HL-60 (cell line): ENCODE data around the gene TSPAN18.

ENCODE experiments used
- DNase-seq, 2 experiments: peaks; one replicate each; pipeline ENCODE4 v3.0.0-alpha.2; 2010 to 2020; ENCODE audit warnings: low read depth in 1 of 2, low spot score in 1 of 2
- H3K27ac ChIP-seq: fragments of 250-450 bp; sonication (Bioruptor Pico); replicated peaks from 2 replicates; pipeline ENCODE4 v1.5.1; 2020; ENCODE audit warnings: mild to moderate bottlenecking, moderate library complexity
- H3K27me3 ChIP-seq: fragments of 250-450 bp; sonication (Bioruptor Pico); 2 replicates; pipeline ENCODE4 v1.5.1; 2021; ENCODE audit warnings: mild to moderate bottlenecking, moderate library complexity; ENCODE audit not compliant: insufficient read depth, poor library complexity, severe bottlenecking
- H3K4me3 ChIP-seq: replicated peaks from 2 replicates; pipeline ENCODE4 v1.5.1; 2011; ENCODE audit warnings: mild to moderate bottlenecking, control low read depth, low read length; ENCODE audit not compliant: insufficient read depth
- GABPA ChIP-seq: IDR thresholded peaks from 2 replicates; pipeline ENCODE4 v1.6.1; 2012; ENCODE audit warnings: low read depth
- POLR2AphosphoS5 ChIP-seq: IDR thresholded peaks from 2 replicates; pipeline ENCODE4 v1.6.1; 2012; ENCODE audit warnings: low read depth
- SPI1 ChIP-seq: IDR thresholded peaks from 2 replicates; pipeline ENCODE4 v1.6.1; 2012; ENCODE audit warnings: low read depth, mild to moderate bottlenecking, borderline replicate concordance
- TF ChIP-seq, protein P1 (sequence below): IDR thresholded peaks from one replicate; pipeline ENCODE4 v1.5.1; 2011; ENCODE audit warnings: low read length, control low read depth, inconsistent platforms; ENCODE audit not compliant: insufficient read depth
- TF ChIP-seq, protein P2 (sequence below): IDR thresholded peaks from 2 replicates; pipeline ENCODE4 v1.6.1; 2012; ENCODE audit warnings: low read depth; ENCODE audit not compliant: insufficient replicate concordance

Gene TSPAN18

DNA sequence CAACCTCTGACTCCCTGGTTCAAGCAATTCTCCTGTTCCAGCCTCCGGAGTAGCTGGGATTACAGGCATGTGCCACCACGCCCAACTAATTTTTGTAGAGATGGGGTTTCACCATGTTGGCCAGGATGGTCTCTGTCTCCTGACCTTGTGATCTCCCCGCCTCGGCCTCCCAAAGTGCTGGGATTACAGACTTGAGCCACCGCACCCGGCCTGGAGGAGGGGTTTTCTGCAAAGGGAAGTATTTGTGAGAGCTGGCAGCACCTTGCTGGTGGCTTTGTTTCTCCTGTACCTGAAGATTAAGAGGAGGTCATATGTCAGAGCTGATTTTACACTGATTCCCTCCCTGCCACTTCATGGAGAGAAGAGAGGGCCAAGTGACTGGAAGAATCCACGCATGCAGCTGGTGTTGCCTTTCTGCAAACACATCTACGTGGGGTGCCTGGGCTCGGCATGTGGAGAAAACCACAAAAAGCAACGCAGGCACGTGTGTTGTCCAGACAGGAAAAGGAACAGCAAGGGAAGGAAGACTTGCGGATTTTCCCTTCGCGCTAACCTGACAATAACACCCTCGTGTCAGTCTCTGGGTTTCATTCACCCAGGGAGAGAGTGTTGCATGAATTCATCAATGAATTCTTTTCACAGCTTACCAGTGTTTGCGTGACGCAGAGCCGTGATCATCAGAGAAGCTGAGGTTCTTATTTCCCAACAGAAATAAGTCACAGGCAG lies 61.9 kb downstream of the TSPAN18 start:
- no peak for DNase-seq
- peaks cover 6% of the 10 kb centered on the region for H3K27me3 ChIP-seq
- no peak overlapping the region for H3K4me3 ChIP-seq
- TF ChIP-seq, protein P1, sequence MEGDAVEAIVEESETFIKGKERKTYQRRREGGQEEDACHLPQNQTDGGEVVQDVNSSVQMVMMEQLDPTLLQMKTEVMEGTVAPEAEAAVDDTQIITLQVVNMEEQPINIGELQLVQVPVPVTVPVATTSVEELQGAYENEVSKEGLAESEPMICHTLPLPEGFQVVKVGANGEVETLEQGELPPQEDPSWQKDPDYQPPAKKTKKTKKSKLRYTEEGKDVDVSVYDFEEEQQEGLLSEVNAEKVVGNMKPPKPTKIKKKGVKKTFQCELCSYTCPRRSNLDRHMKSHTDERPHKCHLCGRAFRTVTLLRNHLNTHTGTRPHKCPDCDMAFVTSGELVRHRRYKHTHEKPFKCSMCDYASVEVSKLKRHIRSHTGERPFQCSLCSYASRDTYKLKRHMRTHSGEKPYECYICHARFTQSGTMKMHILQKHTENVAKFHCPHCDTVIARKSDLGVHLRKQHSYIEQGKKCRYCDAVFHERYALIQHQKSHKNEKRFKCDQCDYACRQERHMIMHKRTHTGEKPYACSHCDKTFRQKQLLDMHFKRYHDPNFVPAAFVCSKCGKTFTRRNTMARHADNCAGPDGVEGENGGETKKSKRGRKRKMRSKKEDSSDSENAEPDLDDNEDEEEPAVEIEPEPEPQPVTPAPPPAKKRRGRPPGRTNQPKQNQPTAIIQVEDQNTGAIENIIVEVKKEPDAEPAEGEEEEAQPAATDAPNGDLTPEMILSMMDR, result no peak
- TF ChIP-seq GABPA, result no peak
- TF ChIP-seq SPI1, result no peak
- TF ChIP-seq POLR2AphosphoS5, result no peak
- TF ChIP-seq, protein P2, sequence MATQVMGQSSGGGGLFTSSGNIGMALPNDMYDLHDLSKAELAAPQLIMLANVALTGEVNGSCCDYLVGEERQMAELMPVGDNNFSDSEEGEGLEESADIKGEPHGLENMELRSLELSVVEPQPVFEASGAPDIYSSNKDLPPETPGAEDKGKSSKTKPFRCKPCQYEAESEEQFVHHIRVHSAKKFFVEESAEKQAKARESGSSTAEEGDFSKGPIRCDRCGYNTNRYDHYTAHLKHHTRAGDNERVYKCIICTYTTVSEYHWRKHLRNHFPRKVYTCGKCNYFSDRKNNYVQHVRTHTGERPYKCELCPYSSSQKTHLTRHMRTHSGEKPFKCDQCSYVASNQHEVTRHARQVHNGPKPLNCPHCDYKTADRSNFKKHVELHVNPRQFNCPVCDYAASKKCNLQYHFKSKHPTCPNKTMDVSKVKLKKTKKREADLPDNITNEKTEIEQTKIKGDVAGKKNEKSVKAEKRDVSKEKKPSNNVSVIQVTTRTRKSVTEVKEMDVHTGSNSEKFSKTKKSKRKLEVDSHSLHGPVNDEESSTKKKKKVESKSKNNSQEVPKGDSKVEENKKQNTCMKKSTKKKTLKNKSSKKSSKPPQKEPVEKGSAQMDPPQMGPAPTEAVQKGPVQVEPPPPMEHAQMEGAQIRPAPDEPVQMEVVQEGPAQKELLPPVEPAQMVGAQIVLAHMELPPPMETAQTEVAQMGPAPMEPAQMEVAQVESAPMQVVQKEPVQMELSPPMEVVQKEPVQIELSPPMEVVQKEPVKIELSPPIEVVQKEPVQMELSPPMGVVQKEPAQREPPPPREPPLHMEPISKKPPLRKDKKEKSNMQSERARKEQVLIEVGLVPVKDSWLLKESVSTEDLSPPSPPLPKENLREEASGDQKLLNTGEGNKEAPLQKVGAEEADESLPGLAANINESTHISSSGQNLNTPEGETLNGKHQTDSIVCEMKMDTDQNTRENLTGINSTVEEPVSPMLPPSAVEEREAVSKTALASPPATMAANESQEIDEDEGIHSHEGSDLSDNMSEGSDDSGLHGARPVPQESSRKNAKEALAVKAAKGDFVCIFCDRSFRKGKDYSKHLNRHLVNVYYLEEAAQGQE, result no peak
- no peak overlapping the region for H3K27ac ChIP-seq

DNA sequence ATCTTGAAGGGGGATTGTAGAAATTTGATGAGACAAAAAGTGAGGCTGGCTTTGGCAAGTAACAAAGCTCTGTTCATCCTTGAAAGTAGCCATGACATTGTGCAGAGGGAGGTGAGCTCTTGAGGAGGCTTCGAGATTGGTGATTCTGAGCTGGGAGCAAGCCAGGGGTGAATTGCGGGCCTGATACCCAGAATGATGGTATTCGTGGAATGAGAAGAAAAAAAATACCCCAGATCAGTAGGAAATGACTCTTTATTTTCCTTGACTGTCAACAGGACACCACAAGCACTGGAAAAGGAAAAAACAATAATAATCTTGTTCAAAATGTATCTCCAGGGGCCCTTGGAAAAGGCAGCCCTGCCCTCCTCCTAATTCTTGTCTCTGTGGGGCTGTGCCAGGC lies 62.7 kb downstream of the TSPAN18 start:
- no peak for DNase-seq
- Histone ChIP-seq H3K4me3 (no peak overlapping the region), H3K27me3 (peaks cover 6% of the 10 kb centered on the region), H3K27ac (no peak overlapping the region)
- TF ChIP-seq POLR2AphosphoS5 (no peak), GABPA (no peak), SPI1 (no peak)
- TF ChIP-seq, protein P1, result no peak
- TF ChIP-seq, protein P2, result no peak

DNA sequence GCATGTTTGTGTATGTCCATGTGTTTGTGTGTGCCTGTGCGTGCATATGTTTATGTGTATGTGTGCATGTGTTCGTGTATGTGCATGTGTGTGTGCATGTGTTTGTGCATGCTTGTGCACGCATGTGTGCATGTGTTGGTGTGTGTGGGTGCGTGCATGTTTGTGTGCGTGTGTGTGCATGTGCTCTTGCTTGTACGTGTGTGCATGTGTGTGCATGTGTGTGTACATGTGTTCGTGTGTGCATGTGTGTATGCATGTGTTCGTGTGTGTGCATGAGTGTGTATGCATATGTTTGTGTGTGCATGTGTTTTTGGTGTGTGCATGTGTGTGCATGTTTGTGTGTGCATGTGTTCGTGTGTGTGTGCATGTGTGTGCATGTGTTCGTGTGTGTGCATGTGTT lies 63.4 kb downstream of the TSPAN18 start:
- no peak for DNase-seq
- no peak overlapping the region for H3K27ac ChIP-seq
- TF ChIP-seq GABPA, result no peak
- TF ChIP-seq, protein P2, result no peak
- no peak for TF ChIP-seq SPI1
- TF ChIP-seq POLR2AphosphoS5, result no peak
- TF ChIP-seq, protein P1, result no peak

More for the DNA sequence above, 63.4 kb downstream of the TSPAN18 start:
- peaks cover 6% of the 10 kb centered on the region for H3K27me3 ChIP-seq
- no peak overlapping the region for H3K4me3 ChIP-seq
